Fibroblast of gingiva (primary cell): ENCODE data around the gene ARPC2.
A peak's percentile ranks its signal among the peaks of the same experiment; 100 is the strongest.

Experiments
- DNase-seq: peaks from one replicate; pipeline ENCODE4 v3.0.0-alpha.2; 2011; ENCODE audit warnings: low read depth

The ARPC2 gene

GRCh38 chr2:218217360-218218267, 625 bp downstream of the ARPC2 start:
- peak; percentile 15 for DNase-seq

DNA sequence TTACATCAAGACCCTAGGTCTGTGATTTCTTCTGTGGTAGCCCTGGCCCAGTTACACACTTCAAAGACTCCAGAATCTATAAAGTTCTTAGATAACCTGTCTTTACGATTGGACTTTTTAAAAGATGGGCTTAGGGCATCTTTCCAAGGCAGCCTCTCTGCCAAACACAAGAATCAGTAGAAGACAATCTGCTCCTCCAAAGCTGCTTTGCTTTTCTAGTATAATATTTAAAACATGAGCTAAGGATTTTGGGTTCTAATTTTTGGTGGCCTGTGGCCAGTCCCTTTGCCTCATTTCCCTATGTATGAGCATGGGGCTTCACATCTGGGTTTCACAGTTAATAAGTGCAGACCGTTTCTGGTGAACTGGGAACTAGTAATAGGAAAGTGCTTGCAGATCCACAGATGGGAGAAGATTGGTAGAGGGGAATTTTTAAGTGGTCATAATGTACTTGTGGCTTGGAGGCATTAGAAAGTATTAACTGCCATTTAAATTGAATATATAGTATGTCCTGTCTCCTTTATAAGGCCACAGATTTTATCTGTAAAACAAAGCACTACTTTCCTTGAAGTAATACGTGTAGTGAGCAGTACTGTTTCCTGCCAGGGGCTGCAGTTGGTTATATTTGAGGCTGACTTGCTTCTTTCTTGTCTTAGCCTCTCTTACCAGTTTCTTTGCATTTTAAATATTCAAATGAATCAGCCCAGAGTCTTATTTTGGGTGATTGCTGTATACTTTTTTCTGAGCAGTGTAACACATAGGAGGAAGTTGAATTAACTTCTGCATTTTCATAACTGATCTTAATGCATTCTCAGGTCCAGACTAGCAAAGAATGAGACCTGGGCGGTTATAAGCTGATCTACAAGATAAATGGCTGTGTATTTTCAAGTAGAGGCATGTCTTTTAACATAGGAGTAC, 1.5 kb downstream of the ARPC2 start:
- DNase-seq = no peak

- DNase-seq = no peak
These were observed 2.9 kb downstream of the ARPC2 start for GRCh38 chr2:218219934-218220333.

GRCh38 chr2:218221000-218221399, 4.0 kb downstream of the ARPC2 start:
- DNase-seq = no peak

DNA sequence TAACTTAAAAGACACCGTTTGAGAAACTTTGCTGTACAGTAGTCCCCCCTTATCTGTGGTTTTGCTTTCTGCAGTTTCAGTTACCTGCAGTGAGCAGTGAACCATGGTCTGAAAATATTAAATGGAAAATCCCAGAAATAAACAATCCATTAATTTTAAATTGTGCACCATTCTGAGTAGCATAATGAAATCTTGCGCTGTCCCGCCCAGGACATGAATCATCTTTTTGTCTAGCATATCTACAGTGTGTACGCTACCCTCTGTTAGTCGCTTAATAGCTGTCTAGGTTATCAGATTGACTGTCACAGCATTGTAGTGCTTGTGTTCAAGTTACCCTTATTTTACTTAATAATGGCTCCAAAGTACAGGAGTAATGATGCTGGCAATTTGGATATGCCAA, 6.1 kb downstream of the ARPC2 start:
- no peak for DNase-seq

DNA sequence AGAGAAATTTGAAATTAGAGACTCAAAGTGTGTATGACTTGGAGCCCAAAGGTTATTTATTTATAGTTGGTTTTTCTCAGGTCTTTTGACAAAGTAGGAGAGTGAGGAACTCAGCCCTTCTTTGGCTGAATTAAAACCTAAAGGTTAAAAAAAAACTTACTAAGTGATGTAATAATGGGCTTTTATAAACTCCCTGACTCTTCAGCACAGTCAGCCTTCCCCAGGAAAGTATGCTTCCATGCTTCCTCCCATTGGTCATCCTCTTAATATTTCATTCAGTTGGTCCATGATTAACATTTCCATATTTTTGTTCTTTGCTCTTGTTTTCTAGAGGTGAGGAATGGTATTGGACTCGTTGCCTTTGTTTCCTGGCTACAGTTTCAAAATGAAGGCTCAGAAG, 7.2 kb downstream of the ARPC2 start:
- DNase-seq = no peak

- no peak for DNase-seq
These were observed 9.9 kb downstream of the ARPC2 start for GRCh38 chr2:218226903-218227302.

DNA sequence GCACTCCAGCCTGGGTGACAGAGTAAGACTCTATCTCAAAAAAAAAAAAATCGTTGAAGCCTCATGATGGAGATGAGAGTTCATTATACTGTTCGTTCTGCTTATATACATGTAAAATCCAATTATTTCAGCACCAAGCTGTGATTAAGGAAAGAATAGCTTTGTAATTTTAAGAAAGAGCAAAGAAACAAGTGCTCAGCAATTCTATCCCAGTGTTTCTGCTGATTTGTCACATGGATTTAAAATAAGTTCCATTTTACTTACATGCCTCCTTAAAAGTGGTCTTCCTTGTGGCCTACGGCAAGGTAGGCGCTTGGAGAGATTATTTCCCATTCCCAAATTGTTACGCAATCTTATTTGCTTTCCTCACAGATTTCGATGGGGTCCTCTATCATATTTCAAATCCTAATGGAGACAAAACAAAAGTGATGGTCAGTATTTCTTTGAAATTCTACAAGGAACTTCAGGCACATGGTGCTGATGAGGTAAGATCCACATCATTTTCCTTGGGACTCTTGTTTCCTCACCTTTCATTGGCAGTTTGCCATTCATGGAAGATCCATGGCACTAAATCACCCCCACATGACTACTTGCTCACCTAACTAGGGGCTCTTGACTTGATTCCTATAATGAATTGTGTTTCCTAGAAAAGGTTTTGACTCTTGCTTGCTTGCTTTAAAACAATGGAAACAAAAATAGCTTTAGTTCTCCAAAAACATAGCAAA, 11.5 kb downstream of the ARPC2 start:
- no peak for DNase-seq

GRCh38 chr2:218229239-218229638, 12.2 kb downstream of the ARPC2 start:
- DNase-seq = peak; percentile 49

DNA sequence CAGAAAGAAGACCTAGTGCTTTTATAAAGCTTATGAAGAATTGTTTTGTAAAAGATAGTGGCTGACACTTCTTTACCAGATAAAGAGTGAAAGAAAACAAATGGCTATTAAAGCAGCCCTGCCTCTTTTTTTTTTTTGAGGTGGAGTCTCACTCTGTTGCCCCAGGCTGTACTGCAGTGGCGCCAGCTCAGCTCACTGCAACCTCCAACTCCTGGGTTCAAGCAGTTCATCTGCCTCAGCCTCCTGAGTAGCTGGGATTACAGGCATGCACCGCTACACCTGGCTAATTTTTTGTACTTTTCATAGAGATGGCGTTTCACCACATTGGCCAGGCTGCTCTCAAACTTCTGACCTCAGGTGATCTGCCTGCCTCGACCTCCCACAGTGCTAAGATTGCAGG, 12.9 kb downstream of the ARPC2 start:
- DNase-seq = no peak

- DNase-seq = no peak
These were observed 13.9 kb downstream of the ARPC2 start for GRCh38 chr2:218230882-218231281.

DNA sequence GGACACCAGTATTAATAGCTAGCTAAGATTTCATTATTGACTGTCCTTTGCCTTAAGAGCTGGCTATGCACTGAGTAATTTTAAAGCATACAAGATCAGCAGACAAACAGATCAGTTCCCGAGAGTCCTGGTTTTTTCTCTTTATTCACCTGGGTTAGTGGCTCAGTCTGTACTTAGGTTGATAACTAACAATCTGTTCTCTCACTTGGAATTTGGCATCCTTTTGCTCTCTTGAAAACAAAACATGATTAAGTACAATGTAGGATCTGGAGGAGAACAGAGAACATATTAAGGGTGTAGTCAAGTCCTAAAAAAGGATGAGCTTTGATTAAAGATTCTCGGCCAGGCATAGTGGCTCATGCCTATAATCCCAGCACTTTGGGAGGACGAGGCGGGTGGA, 16.6 kb downstream of the ARPC2 start:
- no peak for DNase-seq

DNA sequence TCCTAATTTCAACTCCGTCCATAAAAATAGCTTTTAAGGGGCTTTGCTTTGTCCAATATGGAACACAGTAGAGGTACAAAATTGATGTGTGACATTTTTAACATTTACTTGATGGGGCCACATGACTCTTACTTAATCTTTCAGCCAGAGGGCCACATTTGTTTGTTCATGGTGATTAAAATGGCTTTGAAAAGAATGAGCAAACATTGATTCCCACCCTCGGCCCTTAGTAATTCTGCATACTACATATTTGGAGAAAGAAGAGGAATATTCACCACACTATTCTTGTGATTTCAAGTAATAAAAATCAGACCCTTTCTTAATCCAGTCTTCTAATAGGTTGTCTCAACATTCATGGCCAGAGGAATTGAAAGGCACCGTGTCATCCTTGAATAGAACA, 17.5 kb downstream of the ARPC2 start:
- DNase-seq = no peak

DNA sequence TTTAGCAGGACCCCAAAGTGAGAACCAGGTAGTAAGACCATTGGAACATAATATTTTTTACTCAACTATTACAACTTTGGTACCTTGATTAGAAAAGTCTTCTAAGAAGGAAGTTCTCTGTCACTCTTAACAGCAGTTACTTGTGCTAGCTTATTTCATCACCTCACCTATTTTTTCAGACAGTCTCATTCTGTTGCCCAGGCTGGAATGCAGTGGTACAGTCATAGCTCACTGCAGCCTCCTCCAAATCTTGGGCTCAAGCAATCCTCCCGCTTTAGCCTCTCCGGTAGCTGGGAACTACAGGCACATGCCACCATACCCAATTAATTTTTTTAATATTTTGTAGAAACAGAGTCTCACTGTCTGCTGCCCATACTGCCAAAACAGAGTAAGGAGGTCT, 18.0 kb downstream of the ARPC2 start:
- DNase-seq = no peak

DNA sequence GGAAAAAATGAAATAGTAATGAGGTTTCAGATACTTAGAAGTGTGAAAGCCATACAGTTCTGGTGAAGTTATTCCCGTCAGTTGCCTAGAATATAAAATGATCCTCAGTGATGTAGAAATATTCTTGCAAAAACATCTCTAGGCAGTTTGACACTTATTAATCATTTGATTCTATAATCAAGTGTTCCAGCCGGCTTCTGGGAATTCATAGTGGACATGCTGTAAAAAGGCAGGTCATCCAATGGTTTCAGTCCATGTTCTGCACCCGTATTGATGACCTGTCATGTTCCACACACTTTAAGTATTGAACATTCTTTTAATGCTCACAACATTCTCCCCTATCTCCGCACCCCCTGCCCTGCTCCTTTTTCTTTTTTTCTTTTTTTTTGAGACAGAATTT, 19.8 kb downstream of the ARPC2 start:
- no peak for DNase-seq

GRCh38 chr2:218238887-218239286, 21.9 kb downstream of the ARPC2 start:
- DNase-seq = no peak

GRCh38 chr2:218244204-218244603, 27.2 kb downstream of the ARPC2 start:
- DNase-seq = no peak

GRCh38 chr2:218244665-218245064, 27.7 kb downstream of the ARPC2 start:
- no peak for DNase-seq

DNA sequence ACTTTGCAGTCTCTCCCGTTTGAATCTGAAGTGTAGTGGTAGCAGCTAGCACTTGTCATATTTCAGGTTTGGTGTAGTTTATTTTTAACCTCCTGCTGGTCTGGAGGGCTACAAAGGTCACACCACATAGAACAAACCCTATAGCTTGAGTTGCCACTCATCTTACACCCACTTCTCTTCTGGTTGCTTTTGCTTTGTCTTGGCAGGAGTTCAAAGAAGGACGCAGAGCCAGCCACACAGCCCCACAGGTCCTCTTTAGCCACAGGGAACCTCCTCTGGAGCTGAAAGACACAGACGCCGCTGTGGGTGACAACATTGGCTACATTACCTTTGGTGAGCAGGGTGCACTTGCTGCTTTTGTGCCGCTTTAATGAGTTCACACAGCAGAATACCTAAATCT, 28.2 kb downstream of the ARPC2 start:
- no peak for DNase-seq

DNA sequence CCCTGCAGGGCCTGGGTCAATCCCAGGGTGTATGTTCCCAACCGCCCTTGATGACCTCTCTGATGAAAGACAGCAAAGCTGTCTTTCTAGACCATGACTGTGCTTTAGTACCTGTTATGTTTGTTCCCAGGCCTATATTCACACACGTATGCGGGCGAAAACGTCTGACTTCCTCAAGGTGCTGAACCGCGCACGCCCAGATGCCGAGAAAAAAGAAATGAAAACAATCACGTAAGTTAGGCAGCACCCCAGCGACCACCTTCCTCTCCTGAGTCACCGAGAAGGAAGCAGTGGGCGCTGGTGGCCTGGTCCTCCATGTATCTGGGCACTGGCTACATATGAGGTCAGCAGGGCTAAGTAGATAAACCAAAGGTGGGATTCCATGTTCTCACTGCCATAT, 32.7 kb downstream of the ARPC2 start:
- DNase-seq = no peak

GRCh38 chr2:218252509-218253231, 35.7 kb downstream of the ARPC2 start:
- DNase-seq = no peak

DNA sequence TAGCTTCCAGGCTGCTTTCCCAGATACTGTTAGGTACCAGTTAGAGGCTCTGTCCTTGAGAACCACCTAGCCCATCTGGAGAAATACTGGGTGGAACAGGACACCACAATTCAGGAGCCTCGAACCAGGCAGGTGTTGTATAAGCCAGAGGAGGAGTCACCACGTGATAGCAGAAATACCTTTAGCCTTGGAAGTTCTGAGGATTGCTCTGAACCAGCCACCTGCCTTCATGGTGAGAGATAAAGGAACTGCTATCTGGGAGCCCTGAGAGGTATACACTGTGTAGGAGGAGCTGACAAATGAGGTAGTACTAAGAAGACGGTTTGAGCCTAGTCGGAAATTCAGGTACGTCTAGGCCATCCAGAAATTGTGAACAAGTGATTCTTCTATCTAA, 36.2 kb downstream of the ARPC2 start:
- no peak for DNase-seq
